Erythroblast (primary cell): ENCODE results near the gene KCNK17.
A peak's percentile ranks its signal among the peaks of the same experiment; 100 is the strongest.

Experiments used
- DNase-seq, 2 experiments: peaks; one replicate each; lab custom pipeline; 2025; lab: John Stamatoyannopoulos, UW
- GATA1 ChIP-seq: IDR thresholded peaks from 2 replicates; pipeline ENCODE4 v1.6.1; 2011; ENCODE audit warnings: low read depth, mild to moderate bottlenecking, control low read depth, low read length, moderate library complexity
- POLR2A ChIP-seq: IDR thresholded peaks from 2 replicates; pipeline ENCODE4 v1.6.1; 2011; ENCODE audit warnings: mild to moderate bottlenecking, low read length

KCNK17 gene

GRCh38 chr6:39321761-39322160 lies 7.5 kb upstream of the KCNK17 start:
- DNase-seq: no peak
- TF ChIP-seq GATA1: no peak

- no peak for DNase-seq
- TF ChIP-seq POLR2A: no peak
- TF ChIP-seq GATA1: no peak
Measured at GRCh38 chr6:39320363-39320984, 6.3 kb upstream of the KCNK17 start.

- DNase-seq: no peak
- no peak for TF ChIP-seq POLR2A
- no peak for TF ChIP-seq GATA1
Measured at GRCh38 chr6:39319621-39320362, 5.6 kb upstream of the KCNK17 start.

GRCh38 chr6:39317256-39317655 lies 3.0 kb upstream of the KCNK17 start:
- TF ChIP-seq GATA1 (no peak), POLR2A (no peak)
- no peak for DNase-seq

GRCh38 chr6:39313526-39314272 lies 520 bp downstream of the KCNK17 start:
- no peak for DNase-seq
- TF ChIP-seq GATA1 (no peak), POLR2A (no peak)

- TF ChIP-seq POLR2A: no peak
- TF ChIP-seq GATA1: no peak
- no peak for DNase-seq
Measured at GRCh38 chr6:39312912-39313525, 1.2 kb downstream of the KCNK17 start.

- TF ChIP-seq POLR2A: no peak
- DNase-seq: no peak
Measured at GRCh38 chr6:39310542-39310941, 3.7 kb downstream of the KCNK17 start.

- TF ChIP-seq GATA1 (no peak), POLR2A (no peak)
- peak; percentile 47 to 72 for DNase-seq
Measured at GRCh38 chr6:39309942-39310531, 4.2 kb downstream of the KCNK17 start.

GRCh38 chr6:39307462-39307861 lies 6.8 kb downstream of the KCNK17 start:
- no peak for TF ChIP-seq POLR2A
- TF ChIP-seq GATA1: no peak

GRCh38 chr6:39304951-39305350 lies 9.3 kb downstream of the KCNK17 start:
- TF ChIP-seq GATA1: no peak
- no peak for TF ChIP-seq POLR2A
- DNase-seq: no peak

More at GRCh38 chr6:39307462-39307861, 6.8 kb downstream of the KCNK17 start:
- no peak for DNase-seq

GRCh38 chr6:39303425-39304153 lies 10.6 kb downstream of the KCNK17 start:
- no peak for DNase-seq
- no peak for TF ChIP-seq POLR2A
- no peak for TF ChIP-seq GATA1

- TF ChIP-seq GATA1 (no peak), POLR2A (no peak)
- peak; percentile 77 to 84 for DNase-seq
Measured at GRCh38 chr6:39302669-39303424, 11.4 kb downstream of the KCNK17 start.
